Panc1 (cell line): Measurements from ENCODE around the gene B4GALNT2.

Experiments used
- CTCF ChIP-seq: fragments of 450-650 bp; IDR thresholded peaks from 2 replicates; pipeline ENCODE4 v1.5.1; 2017; ENCODE audit warnings: mild to moderate bottlenecking
- POLR2AphosphoS5 ChIP-seq: IDR thresholded peaks from 2 replicates; pipeline ENCODE4 v1.6.1; 2012; ENCODE audit warnings: mild to moderate bottlenecking, low read depth, low read length, moderate library complexity
- REST ChIP-seq, 2 experiments: IDR thresholded peaks; 2 replicates each; pipeline ENCODE4 v1.6.1; 2011 to 2012; ENCODE audit warnings: low read depth in 2 of 2, control low read depth in 1 of 2, low read length in 1 of 2, mild to moderate bottlenecking in 1 of 2, moderate library complexity in 1 of 2; ENCODE audit not compliant: insufficient read depth in 1 of 2
- SIN3A ChIP-seq: IDR thresholded peaks from 2 replicates; pipeline ENCODE4 v1.6.1; 2012; ENCODE audit warnings: low read depth, mild to moderate bottlenecking, low read length, moderate library complexity, borderline replicate concordance; ENCODE audit not compliant: insufficient read depth
- TCF7L2 ChIP-seq: IDR thresholded peaks from 2 replicates; pipeline ENCODE4 v1.6.1; 2011; ENCODE audit warnings: mild to moderate bottlenecking, low read depth, low read length, inconsistent platforms

- TF ChIP-seq SIN3A (no peak), CTCF (no peak), POLR2AphosphoS5 (no peak), REST (IDR thresholded peaks at IDR 0.05; ENCODE audit: insufficient read depth in 1 of 2, low read depth in 2 of 2, low read length in 1 of 2) (no peak), TCF7L2 (no peak)
Measured at GRCh38 chr17:49085565-49086315, 46.8 kb upstream of the B4GALNT2 start.
